HG03575 (cell line): ENCODE data around the gene UBLCP1.
"Not testable (repeated sequence)": the region's sequence is repeated elsewhere in the genome, so short reads cannot be mapped to it uniquely, and the experiment has no call there.

Source experiments
- ATAC-seq: cut with Tn5 transposase; IDR thresholded peaks from one replicate; pipeline ENCODE4 v1.9.1; 2021; ENCODE audit not compliant: unreplicated experiment, insufficient number of reproducible peaks, low FRiP score; ENCODE audit errors: extremely low read depth

Gene UBLCP1, protein sequence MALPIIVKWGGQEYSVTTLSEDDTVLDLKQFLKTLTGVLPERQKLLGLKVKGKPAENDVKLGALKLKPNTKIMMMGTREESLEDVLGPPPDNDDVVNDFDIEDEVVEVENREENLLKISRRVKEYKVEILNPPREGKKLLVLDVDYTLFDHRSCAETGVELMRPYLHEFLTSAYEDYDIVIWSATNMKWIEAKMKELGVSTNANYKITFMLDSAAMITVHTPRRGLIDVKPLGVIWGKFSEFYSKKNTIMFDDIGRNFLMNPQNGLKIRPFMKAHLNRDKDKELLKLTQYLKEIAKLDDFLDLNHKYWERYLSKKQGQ

DNA sequence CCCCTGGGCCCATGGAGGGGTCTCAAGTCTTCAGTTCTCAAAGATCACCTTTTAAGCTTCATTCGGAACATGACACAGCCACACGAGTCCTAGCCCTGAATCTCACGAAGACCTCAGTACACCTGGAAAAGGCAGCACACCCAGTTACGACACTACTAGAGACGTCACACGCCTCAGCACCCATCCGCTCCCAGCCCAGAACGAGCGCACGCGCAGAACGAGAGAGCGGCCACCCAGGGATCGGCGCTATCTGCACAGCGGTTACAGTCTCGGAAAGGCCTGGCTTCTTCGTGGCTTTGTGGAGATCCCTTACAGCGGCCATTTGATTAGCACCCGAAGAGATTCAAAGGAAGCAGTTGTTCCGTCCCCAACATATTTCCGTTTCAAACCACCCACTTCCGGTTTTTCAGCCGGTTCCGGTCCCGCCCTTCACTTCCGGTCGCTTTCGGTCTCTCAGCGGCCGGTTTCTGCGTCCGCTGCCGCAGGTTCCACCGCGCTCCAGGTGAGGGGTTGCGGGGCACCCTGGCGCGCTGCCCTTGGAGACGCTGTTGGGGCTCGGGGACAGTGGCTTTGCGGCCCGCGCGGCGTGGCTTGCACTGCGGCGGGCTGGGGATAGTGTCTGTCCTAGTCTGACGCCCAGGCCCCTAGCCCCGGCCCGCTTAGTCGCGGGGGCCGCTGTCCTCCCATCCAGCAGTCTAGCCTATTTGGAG lies at the start of gene UBLCP1:
Gene UBLCP1, plus strand, starts transcription at position 432 of the 710 bp plus-strand sequence. CDS start 5,626 bp downstream, outside the sequence.
- peak; percentile 52 for ATAC-seq

DNA sequence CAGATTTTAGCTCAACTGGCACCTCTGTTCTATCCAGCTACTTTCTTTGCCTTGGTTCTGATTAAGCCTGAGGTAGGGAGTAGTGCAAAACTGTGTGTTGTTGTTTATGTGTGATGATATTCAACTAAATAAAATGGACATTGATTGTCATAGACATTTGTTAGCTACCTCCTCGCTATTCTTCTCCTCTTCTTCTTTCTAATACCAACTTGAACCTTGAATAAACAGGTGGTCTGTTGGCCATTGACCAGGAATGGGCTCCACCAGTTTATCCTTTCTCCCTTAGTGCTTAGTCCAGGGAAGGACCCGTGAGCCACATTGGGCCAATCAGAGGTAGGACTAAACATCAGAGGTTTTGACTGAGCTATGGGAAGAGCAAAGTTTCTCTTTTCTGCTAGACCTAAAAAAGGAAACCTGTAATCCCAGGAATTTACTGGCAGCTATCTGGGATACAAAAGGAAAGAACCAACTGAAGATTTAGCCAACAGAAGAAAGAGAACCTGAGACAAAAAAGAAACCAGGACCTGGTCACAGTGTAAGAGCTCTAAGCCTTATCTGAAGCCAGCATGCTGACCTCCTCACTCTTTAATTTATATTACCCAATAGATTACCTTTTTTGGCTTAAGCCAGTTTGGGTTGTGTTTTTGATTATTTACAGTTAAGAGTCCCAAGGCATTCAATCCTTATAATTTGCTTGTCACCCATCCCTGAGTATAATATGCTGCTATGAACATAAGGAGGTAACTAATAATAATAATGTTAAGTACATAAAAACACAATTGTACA lies 48.4 kb upstream of the UBLCP1 start:
- ATAC-seq: no peak

- ATAC-seq: no peak
Observed at GRCh38 chr5:159215886-159216285, 47.2 kb upstream of the UBLCP1 start.

DNA sequence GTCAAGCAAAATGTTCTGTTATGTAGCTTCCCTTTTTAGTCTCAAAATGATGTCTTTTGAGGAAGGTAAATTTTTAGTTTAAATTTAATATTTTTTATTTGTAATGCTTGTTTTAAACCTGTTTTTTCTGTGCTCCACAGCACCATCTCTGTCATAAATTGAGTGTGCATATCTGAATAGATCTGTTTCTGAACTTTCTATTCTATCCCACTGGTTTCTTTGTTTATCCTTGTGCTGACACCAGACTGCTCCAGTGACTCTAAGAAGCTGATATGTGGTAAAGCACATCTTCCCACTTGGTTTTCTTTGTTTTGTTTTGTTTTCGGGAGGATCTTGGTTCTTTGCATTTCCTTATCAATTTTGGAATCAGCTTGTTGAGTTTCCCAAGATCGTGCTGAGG lies 46.6 kb upstream of the UBLCP1 start:
- no peak for ATAC-seq

DNA sequence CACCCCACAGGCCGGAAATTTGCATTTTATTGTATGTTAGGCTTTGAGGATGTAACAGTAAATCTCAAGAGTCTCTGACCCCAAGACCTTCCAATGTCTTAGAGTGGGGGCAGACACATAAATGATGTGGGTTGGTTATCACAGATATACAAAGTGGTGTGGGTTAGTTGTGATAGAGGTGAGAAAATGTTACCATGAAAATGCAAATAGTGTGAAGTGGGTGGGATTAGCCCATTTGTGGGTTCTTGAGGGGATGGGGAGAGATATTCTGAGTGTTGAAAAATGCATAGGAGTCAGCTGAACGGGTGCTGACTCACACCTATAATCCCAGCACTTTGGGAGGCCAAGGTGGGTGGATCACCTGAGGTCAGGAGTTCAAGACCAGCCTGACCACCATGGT lies 45.9 kb upstream of the UBLCP1 start:
- no peak for ATAC-seq

DNA sequence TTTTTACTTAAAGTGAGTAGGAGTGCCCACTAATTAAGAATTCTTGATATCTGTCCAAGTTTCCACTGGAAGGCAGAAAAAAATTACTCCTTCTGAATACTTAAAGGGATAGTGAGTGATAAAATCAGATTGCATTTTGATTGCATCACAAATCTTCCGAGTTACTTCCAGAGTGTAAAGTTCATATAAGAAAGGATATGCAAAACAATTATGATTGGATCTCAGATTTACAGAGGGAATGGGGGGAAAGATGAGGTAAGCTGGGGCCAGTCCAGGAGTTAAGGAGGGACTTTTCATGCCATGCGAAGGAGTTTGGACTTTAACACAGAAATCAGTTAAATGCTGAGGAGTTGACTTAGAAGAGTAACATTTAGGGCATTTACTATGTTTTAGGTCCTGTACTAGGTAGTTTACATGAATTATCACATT lies 44.5 kb upstream of the UBLCP1 start:
- no peak for ATAC-seq

GRCh38 chr5:159220206-159220605 lies 42.9 kb upstream of the UBLCP1 start:
- no peak for ATAC-seq

- no peak for ATAC-seq
Observed at GRCh38 chr5:159223469-159223868, 39.6 kb upstream of the UBLCP1 start.

DNA sequence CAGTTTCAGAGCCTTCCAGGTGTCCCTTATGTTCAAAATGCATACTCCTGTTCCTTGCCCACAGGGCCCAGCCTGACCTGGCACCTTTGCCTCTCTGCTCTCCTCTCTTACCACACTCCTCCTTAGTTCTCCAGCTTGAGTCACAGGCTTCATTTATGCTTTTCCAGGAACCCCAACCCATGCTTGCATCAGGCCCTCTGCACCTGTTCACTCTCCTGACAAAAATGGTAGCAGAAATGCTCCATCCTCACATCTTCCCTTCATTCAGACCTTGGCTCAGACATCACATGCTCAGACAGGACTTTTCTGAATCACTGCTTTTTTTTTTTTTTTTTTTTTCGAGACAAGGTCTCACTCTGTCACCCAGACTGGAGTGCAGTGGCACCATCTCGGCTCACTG lies 38.6 kb upstream of the UBLCP1 start:
- ATAC-seq: no peak

DNA sequence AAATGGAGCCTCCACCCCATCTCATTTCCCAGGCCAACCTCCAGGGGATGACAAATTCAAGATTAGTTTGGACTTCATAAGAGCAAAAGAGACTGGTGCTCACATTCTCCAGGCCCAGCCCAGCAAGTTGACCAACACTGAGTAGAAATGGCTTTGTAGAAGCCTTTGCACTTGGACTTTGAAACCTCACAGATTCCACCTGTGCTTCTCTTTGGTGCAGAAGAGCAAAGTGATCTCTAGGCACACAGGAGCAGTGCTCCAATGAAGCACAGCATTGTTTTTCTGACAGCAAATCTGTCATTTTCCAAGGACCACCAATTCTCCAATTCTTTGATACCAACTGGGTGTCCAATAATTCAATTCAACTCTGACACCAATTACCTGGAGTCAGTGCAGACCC lies 36.6 kb upstream of the UBLCP1 start:
- no peak for ATAC-seq

DNA sequence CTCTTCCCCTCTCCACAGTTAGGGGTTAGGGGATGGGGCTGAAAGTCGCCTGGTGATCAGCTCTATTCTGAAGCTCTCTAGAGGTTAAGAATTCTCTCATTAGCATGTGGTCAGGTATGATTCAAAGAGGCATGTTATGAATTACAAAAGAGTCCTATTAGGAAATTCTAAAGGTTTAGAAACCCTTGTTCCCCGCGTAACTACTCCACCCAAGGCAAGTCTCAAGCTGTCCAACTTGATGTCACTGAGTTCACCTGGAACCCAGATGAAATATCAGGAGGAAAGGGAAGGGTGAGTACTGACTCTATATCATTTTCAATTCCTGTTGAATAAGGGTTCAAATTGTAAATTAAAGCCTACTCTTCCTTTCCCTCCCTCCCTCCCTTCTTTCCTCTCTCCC lies 35.6 kb upstream of the UBLCP1 start:
- no peak for ATAC-seq

- ATAC-seq: not testable (repeated sequence)
Observed at GRCh38 chr5:159228097-159228496, 35.0 kb upstream of the UBLCP1 start.

GRCh38 chr5:159230657-159231056 lies 32.4 kb upstream of the UBLCP1 start:
- no peak for ATAC-seq

- ATAC-seq: no peak
Observed at GRCh38 chr5:159231167-159231566, 31.9 kb upstream of the UBLCP1 start.

DNA sequence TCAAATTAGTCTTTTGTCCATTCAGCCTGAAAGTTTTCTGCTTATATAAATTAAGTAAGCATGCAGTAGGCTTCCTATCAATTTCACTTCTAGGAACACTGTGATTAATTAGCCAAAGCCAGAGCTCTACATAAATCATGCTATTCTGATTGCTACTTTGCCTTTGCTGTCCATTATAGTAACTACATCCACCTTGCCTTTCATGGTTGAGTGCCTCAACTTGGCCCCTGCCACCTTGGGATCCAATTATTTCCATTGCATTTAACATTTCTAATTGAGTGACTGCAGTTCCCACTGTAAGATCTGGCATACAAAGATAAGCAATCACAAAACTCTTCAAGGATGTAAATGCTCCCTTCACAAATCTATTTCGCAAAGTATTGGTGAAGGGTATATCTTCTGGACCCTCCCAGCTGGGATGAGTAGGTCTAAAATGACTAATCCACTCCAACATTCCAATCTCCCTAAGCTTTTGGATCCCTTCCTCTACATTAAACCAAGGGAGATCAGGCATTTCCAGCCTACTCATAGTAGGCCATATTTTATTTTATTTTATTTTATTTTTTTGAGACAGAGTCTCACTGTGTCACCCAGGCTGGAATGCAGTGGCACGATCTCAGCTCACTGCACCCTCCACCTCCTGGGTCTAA lies 27.1 kb upstream of the UBLCP1 start:
- not testable (repeated sequence) for ATAC-seq

DNA sequence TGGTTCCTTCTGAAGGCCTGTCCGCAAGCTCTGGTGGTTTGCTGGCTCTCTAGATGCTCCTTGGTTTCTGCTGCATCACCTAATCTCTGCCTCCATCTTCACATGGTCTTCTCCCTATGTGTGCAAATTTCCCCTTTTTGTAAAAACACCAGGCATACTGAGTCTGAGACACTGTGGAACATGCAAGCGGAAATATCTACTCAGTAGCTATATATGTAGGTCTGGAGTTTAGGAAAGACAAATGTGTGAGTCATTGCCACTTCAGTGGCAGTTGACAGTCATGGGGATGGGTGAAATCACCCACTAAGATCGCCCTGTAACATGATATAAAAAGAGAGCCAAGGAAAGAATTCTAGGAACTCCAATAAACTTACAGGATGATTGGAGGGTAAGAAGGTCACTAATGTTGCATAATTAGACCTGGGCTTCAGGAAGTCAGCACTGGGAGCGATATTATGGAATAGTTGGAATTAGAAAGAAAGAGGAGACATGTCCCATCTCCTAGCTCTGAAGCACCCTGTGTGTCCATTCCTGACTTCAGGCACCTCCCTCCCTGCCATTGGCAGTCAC lies 22.7 kb upstream of the UBLCP1 start:
- no peak for ATAC-seq

DNA sequence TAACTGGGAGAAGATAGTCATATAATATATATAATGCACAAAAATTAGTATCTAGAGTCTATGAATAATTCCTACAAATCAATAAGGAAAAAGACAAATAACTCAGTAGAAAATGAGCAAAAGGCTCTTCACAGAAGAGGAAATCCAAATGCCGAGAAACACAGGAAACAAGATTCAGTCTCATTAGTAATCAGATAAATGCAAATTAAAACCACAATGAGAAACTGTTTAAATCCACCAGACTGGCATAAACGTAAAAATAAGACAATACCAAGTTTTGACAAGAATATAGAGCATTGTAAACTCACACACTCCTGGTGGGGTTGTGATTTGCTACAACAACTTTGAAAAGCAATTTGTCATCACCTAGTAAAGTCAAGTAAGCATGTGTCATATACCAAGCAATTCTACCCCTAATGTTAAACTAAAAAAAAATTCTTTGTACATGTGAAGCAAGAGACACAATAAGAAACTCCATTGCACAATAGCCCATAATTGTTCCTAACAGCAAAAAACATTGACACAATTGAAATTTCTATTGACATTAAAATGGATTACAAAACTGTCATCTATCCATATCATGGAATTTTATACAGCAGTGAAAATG lies 21.0 kb upstream of the UBLCP1 start:
- ATAC-seq: no peak

DNA sequence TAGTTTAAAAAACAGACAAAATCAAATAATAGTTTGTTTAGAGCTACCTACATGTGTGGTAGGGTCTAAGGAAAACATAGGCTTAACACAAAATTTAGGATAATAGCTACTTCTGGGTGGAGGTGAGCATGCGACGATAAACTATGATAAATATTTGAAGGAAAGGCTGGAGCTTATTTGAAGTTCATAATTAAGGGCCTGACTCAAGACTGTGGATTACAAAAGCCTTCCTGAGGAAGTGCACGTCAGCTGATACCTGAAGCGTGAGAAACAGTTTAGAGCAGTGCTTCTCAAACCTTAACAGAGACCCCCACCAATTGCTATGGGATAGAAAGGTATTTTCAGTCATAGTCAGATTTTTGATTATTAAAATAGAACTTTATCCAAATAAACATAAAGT lies 20.4 kb upstream of the UBLCP1 start:
- no peak for ATAC-seq

GRCh38 chr5:159243385-159243784 lies 19.7 kb upstream of the UBLCP1 start:
- ATAC-seq: no peak
